ENCODE results near the gene STK32C.

The STK32C gene

DNA sequence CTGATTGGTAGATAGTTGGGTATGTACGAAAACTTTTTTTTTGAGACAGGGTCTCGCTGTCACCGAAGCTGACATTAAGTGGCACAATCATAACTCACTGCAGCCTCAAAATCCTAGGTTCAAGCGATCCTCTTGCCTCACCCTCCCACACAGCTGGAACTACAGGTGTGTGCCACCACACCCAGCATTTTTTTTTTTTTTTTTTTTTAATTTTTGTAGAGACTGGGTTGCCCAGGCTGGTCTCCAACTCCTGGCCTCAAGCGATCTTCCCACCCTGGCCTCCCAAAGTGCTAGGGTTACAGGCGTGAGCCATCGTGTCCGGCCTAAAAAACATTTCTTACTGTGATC is 22.7 kb upstream of the STK32C start (continued):
- TF ChIP-seq, protein P1, sequence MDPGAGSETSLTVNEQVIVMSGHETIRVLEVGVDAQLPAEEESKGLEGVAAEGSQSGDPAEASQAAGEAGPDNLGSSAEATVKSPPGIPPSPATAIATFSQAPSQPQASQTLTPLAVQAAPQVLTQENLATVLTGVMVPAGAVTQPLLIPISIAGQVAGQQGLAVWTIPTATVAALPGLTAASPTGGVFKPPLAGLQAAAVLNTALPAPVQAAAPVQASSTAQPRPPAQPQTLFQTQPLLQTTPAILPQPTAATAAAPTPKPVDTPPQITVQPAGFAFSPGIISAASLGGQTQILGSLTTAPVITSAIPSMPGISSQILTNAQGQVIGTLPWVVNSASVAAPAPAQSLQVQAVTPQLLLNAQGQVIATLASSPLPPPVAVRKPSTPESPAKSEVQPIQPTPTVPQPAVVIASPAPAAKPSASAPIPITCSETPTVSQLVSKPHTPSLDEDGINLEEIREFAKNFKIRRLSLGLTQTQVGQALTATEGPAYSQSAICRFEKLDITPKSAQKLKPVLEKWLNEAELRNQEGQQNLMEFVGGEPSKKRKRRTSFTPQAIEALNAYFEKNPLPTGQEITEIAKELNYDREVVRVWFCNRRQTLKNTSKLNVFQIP (CRISPR knock-in tag; IDR thresholded peaks at IDR 0.05; ENCODE audit: borderline replicate concordance, low read depth), result no peak

DNA sequence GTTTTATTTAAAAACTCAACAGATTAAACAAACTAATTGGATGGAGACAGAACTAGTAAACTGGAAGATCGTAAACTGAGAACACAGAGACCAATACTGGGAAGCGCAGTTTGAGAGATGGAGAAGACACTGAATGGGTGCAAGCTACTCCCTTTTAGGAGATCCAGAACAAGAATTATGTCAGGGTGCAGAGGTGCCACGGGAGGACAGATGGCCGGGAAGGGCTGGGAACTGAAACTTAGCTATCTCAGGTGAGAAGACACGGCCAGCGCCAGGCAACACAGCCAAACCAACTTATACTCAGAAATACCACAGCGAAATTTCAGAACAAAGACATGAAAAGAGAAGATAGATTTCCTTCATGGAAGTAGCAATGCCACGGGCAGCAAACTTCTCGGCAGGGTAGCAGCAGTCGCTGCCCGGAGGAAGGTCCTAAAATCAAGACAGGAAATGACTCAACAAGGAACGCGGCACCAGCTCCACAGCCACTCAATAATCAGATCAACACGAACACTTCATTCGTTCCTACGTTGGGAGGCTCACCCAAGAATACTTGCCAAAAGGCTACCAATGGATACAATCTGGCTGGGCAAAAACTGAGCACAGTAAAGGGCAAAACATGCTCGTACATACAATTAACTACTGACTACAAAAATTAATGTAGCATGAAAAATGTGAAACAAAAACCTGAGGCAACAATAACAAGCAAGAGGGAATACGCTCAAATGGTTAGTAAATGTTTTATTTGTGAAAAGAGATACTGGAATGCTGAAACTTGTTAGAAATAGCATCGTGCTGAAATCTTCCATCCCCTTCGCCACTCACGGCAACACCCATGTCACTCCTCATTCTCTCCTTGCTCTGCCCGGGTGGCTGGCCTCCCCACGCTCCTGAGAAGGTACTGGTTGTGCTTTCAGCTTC is 22.1 kb upstream of the STK32C start:
- TF ChIP-seq ZNF8 (CRISPR knock-in tag; IDR thresholded peaks at IDR 0.05), result no peak
- TF ChIP-seq GLIS3 (CRISPR knock-in tag; IDR thresholded peaks at IDR 0.05), result no peak
- TF ChIP-seq, protein P2, sequence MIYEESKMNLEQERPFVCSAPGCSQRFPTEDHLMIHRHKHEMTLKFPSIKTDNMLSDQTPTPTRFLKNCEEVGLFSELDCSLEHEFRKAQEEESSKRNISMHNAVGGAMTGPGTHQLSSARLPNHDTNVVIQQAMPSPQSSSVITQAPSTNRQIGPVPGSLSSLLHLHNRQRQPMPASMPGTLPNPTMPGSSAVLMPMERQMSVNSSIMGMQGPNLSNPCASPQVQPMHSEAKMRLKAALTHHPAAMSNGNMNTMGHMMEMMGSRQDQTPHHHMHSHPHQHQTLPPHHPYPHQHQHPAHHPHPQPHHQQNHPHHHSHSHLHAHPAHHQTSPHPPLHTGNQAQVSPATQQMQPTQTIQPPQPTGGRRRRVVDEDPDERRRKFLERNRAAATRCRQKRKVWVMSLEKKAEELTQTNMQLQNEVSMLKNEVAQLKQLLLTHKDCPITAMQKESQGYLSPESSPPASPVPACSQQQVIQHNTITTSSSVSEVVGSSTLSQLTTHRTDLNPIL (CRISPR knock-in tag; IDR thresholded peaks at IDR 0.05; ENCODE audit: low read depth), result no peak
- no peak for TF ChIP-seq ZNF565 (CRISPR knock-in tag; conservative IDR thresholded peaks at IDR 0.05; ENCODE audit: low read depth)
- TF ChIP-seq, protein P3, sequence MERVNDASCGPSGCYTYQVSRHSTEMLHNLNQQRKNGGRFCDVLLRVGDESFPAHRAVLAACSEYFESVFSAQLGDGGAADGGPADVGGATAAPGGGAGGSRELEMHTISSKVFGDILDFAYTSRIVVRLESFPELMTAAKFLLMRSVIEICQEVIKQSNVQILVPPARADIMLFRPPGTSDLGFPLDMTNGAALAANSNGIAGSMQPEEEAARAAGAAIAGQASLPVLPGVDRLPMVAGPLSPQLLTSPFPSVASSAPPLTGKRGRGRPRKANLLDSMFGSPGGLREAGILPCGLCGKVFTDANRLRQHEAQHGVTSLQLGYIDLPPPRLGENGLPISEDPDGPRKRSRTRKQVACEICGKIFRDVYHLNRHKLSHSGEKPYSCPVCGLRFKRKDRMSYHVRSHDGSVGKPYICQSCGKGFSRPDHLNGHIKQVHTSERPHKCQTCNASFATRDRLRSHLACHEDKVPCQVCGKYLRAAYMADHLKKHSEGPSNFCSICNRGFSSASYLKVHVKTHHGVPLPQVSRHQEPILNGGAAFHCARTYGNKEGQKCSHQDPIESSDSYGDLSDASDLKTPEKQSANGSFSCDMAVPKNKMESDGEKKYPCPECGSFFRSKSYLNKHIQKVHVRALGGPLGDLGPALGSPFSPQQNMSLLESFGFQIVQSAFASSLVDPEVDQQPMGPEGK (CRISPR knock-in tag; IDR thresholded peaks at IDR 0.05; ENCODE audit: borderline replicate concordance), result no peak
- no peak for TF ChIP-seq ESRRG (CRISPR knock-in tag; IDR thresholded peaks at IDR 0.05)
- TF ChIP-seq TCF4 (CRISPR knock-in tag; IDR thresholded peaks at IDR 0.05; ENCODE audit: borderline replicate concordance), result no peak
- TF ChIP-seq RARB (CRISPR knock-in tag; IDR thresholded peaks at IDR 0.05), result no peak
- TF ChIP-seq PPARA (CRISPR knock-in tag; IDR thresholded peaks at IDR 0.05; ENCODE audit: borderline replicate concordance), result no peak
- TF ChIP-seq, protein P4, sequence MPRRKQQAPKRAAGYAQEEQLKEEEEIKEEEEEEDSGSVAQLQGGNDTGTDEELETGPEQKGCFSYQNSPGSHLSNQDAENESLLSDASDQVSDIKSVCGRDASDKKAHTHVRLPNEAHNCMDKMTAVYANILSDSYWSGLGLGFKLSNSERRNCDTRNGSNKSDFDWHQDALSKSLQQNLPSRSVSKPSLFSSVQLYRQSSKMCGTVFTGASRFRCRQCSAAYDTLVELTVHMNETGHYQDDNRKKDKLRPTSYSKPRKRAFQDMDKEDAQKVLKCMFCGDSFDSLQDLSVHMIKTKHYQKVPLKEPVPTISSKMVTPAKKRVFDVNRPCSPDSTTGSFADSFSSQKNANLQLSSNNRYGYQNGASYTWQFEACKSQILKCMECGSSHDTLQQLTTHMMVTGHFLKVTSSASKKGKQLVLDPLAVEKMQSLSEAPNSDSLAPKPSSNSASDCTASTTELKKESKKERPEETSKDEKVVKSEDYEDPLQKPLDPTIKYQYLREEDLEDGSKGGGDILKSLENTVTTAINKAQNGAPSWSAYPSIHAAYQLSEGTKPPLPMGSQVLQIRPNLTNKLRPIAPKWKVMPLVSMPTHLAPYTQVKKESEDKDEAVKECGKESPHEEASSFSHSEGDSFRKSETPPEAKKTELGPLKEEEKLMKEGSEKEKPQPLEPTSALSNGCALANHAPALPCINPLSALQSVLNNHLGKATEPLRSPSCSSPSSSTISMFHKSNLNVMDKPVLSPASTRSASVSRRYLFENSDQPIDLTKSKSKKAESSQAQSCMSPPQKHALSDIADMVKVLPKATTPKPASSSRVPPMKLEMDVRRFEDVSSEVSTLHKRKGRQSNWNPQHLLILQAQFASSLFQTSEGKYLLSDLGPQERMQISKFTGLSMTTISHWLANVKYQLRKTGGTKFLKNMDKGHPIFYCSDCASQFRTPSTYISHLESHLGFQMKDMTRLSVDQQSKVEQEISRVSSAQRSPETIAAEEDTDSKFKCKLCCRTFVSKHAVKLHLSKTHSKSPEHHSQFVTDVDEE (CRISPR knock-in tag; IDR thresholded peaks at IDR 0.05), result no peak
- ATAC-seq, result peak; percentile 51

DNA sequence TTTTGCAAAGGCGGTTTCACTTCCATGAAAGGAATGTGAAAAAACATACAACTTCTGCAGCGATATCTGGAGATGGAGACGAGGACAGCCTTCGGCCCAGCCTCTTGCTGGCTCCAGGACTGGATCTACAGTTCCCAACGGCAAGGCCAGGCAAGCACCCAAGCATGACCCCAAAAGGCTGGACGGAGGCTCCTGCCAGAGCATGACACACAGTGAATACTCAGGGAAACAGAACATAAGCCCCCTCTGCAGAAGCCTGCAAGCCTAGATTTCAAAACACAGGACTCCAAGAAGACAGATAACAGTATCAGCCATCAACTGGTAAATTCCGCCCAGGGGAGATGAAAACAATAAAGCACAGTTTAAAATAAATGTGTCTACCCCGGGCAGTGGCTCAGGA is 21.0 kb upstream of the STK32C start:
- TF ChIP-seq ARNTL (CRISPR knock-in tag; IDR thresholded peaks at IDR 0.05; ENCODE audit: borderline replicate concordance, low read depth), result no peak
- no peak for TF ChIP-seq TCF4 (CRISPR knock-in tag; IDR thresholded peaks at IDR 0.05; ENCODE audit: borderline replicate concordance)
- no peak for TF ChIP-seq ZNF70 (CRISPR knock-in tag; IDR thresholded peaks at IDR 0.05)
- no peak for TF ChIP-seq SNAI2 (CRISPR knock-in tag; IDR thresholded peaks at IDR 0.05)
- TF ChIP-seq, protein P1 (CRISPR knock-in tag; IDR thresholded peaks at IDR 0.05; ENCODE audit: borderline replicate concordance, low read depth), result no peak
- TF ChIP-seq TOX (CRISPR knock-in tag; IDR thresholded peaks at IDR 0.05; ENCODE audit: borderline replicate concordance), result no peak
- no peak for TF ChIP-seq BACH2 (CRISPR knock-in tag; IDR thresholded peaks at IDR 0.05; ENCODE audit: borderline replicate concordance)
- no peak for TF ChIP-seq ZFP3 (CRISPR knock-in tag; IDR thresholded peaks at IDR 0.05)
- no peak for TF ChIP-seq OSR1 (CRISPR knock-in tag; IDR thresholded peaks at IDR 0.05)
- no peak for TF ChIP-seq ZC3H10 (CRISPR knock-in tag; IDR thresholded peaks at IDR 0.05)
- no peak for TF ChIP-seq ZNF565 (CRISPR knock-in tag; conservative IDR thresholded peaks at IDR 0.05; ENCODE audit: low read depth)
- no peak for TF ChIP-seq ESRRG (CRISPR knock-in tag; IDR thresholded peaks at IDR 0.05)
- no peak for TF ChIP-seq CSDC2 (CRISPR knock-in tag; IDR thresholded peaks at IDR 0.05)
- TF ChIP-seq, protein P2 (CRISPR knock-in tag; IDR thresholded peaks at IDR 0.05; ENCODE audit: low read depth), result no peak
- no peak for ATAC-seq

All from SK-N-SH treated with all-trans-retinoic acid at 6 μM for 48 hours (cell line).